Suprapubic skin (tissue), 3 donors: Measurements from ENCODE around the gene RTTN.

ENCODE experiments used
- CTCF ChIP-seq, 2 donors: fragments of 200-600 bp in 1 of 2; fragments of 450-650 bp in 1 of 2; sonication (generic) in 1 of 2; IDR thresholded peaks; one replicate each; pipeline ENCODE4 v1.5.1; 2016 to 2019; ENCODE audit warnings: antibody characterized with exemption in 2 of 2, mild to moderate bottlenecking in 1 of 2, moderate library complexity in 1 of 2
- EP300 ChIP-seq: sonication (generic); formaldehyde crosslinking; IDR thresholded peaks from one replicate; pipeline ENCODE4 v1.6.1; 2017; ENCODE audit warnings: antibody characterized with exemption
- POLR2A ChIP-seq, 2 donors: fragments of 450-650 bp; IDR thresholded peaks; one replicate each; pipeline ENCODE4 v1.6.1; 2017; ENCODE audit warnings: antibody characterized with exemption in 2 of 2, mild to moderate bottlenecking in 2 of 2, moderate library complexity in 2 of 2

GRCh38 chr18:70037431-70038061 lies 167.9 kb downstream of the RTTN start:
- TF ChIP-seq POLR2A (IDR thresholded peaks at IDR 0.05) (no peak), CTCF (IDR thresholded peaks at IDR 0.05) (no peak), EP300 (no peak)
